Right atrium auricular region (tissue), 2 donors: Measurements from ENCODE around the gene KCNH1. TPM values are rescaled to one million over a fixed set of nuclear protein-coding genes. Genes with fewer than 3 reads are reported as not detected.

Experiments used
- DNase-seq: peaks from one replicate; pipeline ENCODE4 v3.0.0-alpha.2; 2019; ENCODE audit warnings: low spot score
- H3K27ac ChIP-seq, 2 donors: fragments of 200-600 bp; sonication (generic); 1 replicate in 1 of 2; 2 replicates in 1 of 2; pipeline ENCODE4 v1.5.1; 2016 to 2019
- H3K27me3 ChIP-seq, 2 donors: fragments of 200-600 bp; sonication (generic); one replicate each; pipeline versions ENCODE4 v1.5.1 to v1.6.0; 2017 to 2019
- H3K36me3 ChIP-seq: fragments of 200-600 bp; sonication (generic); one replicate; pipeline ENCODE4 v1.5.1; 2016
- H3K4me1 ChIP-seq, 2 donors: fragments of 200-600 bp; sonication (generic); one replicate each; pipeline versions ENCODE4 v1.5.1 to v1.6.0; 2017 to 2019
- H3K4me3 ChIP-seq, 2 donors: fragments of 200-600 bp; sonication (generic); 1 replicate in 1 of 2; 2 replicates in 1 of 2; pipeline ENCODE4 v1.5.1; 2017 to 2019; ENCODE audit warnings: mild to moderate bottlenecking in 1 of 2, moderate library complexity in 1 of 2
- H3K9me3 ChIP-seq, 2 donors: fragments of 200-600 bp; sonication (generic); one replicate each; pipeline ENCODE4 v1.5.1; 2019
- CTCF ChIP-seq, 2 donors: fragments of 200-600 bp; sonication (generic); IDR thresholded peaks; one replicate each; pipeline ENCODE4 v1.5.1; 2019; ENCODE audit warnings: antibody characterized with exemption in 2 of 2
- total RNA-seq, 2 donors: library from RNA; depleted of rRNA; stranded (reverse); fragments of >200 nt; gene quantifications; one replicate each; pipeline ENCODE4 v1.1.0, GENCODE V29; 2016

The KCNH1 gene
- total RNA-seq, 2 donors from 2014 or later, result not detected

GRCh38 chr1:210648588-210649269 lies 485.2 kb downstream of the KCNH1 start:
- H3K27me3 ChIP-seq, result no peaks in the 10 kb centered on the region
- H3K4me3 ChIP-seq, result no peak overlapping the region
- H3K4me1 ChIP-seq, result no peaks in the 10 kb centered on the region
- no peak overlapping the region for H3K27ac ChIP-seq
- H3K9me3 ChIP-seq, result no peaks in the 10 kb centered on the region
- no peaks in the 10 kb centered on the region for H3K36me3 ChIP-seq
- no peak for TF ChIP-seq CTCF (IDR thresholded peaks at IDR 0.05)
- DNase-seq, result no peak

GRCh38 chr1:210647406-210648333 lies 486.3 kb downstream of the KCNH1 start:
- Histone ChIP-seq H3K36me3 (no peaks in the 10 kb centered on the region), H3K9me3 (no peaks in the 10 kb centered on the region), H3K4me3 (no peak overlapping the region), H3K4me1 (no peaks in the 10 kb centered on the region), H3K27me3 (no peaks in the 10 kb centered on the region), H3K27ac (no peak overlapping the region)
- no peak for DNase-seq
- TF ChIP-seq CTCF (IDR thresholded peaks at IDR 0.05), result no peak

- Histone ChIP-seq H3K27me3 (no peaks in the 10 kb centered on the region), H3K4me1 (no peaks in the 10 kb centered on the region), H3K4me3 (no peak overlapping the region), H3K36me3 (no peaks in the 10 kb centered on the region), H3K9me3 (no peaks in the 10 kb centered on the region), H3K27ac (no peak overlapping the region)
- no peak for TF ChIP-seq CTCF (IDR thresholded peaks at IDR 0.05)
- no peak for DNase-seq
These were observed 487.7 kb downstream of the KCNH1 start for GRCh38 chr1:210646258-210646616.

DNA sequence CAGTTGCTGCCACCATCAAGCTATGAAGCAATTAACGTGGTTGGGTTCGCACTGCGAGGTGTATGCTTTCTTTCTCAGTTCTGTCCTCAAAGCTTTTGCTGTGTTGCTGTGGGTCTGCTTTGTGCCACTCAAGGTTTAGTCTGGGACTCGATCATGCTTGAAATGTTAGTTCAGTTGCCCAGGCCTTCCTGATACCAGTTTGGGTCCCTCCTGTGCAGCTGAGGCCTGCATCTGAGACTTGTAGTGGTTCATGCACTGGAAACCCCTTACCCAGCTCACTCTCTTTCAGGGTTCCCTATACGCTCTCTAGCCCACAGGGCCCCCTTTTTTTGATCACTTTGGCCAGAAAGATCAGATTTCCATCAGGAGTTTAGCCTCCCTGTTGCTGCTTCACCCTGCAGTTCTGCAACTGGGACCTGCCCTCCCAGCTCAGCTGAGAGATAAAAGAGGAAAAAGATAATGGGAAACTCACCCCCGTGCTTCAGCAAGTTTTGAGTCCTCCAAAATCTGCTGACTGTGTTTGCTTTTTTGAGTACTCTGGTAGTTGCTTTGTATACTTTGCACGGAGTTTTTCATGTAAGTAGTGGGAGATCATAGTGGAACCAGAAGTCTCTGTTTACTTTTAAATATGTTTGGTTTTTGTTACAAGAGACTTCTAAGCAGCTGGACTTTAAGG lies 488.2 kb downstream of the KCNH1 start:
- TF ChIP-seq CTCF (IDR thresholded peaks at IDR 0.05), result no peak
- no peak overlapping the region for H3K4me3 ChIP-seq

DNA sequence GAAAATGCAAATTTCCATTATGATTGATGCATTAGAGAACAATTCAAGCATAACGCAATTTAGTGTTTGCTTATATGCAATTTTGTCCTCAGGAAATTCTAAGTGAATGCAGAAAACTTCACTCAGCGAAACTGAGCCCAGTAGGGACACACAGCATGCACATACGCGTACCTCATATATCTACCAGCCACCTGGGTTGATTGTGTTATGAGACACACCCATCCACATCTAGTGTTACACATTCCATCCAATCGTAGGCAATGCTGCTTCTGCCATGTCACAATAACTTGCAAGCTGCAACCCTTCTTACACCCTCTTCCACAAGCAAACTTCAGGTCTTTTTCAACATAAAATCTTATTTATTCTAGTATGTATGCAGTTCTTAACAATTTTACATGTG lies 492.4 kb downstream of the KCNH1 start:
- Histone ChIP-seq H3K4me1 (no peaks in the 10 kb centered on the region), H3K27ac (no peak overlapping the region), H3K4me3 (no peak overlapping the region), H3K27me3 (no peaks in the 10 kb centered on the region), H3K36me3 (no peaks in the 10 kb centered on the region), H3K9me3 (no peaks in the 10 kb centered on the region)
- no peak for TF ChIP-seq CTCF (IDR thresholded peaks at IDR 0.05)
- DNase-seq, result no peak

More for the DNA sequence above, 488.2 kb downstream of the KCNH1 start:
- H3K27me3 ChIP-seq, result no peaks in the 10 kb centered on the region
- DNase-seq, result no peak
- H3K4me1 ChIP-seq, result no peaks in the 10 kb centered on the region
- no peaks in the 10 kb centered on the region for H3K9me3 ChIP-seq
- H3K27ac ChIP-seq, result no peak overlapping the region
- H3K36me3 ChIP-seq, result no peaks in the 10 kb centered on the region
